CMK (cell line): ENCODE data around the gene EXOSC7.

Experiments
- DNase-seq: peaks from one replicate; pipeline ENCODE4 v3.0.0-alpha.2; 2010; ENCODE audit warnings: low read depth

The EXOSC7 gene

DNA sequence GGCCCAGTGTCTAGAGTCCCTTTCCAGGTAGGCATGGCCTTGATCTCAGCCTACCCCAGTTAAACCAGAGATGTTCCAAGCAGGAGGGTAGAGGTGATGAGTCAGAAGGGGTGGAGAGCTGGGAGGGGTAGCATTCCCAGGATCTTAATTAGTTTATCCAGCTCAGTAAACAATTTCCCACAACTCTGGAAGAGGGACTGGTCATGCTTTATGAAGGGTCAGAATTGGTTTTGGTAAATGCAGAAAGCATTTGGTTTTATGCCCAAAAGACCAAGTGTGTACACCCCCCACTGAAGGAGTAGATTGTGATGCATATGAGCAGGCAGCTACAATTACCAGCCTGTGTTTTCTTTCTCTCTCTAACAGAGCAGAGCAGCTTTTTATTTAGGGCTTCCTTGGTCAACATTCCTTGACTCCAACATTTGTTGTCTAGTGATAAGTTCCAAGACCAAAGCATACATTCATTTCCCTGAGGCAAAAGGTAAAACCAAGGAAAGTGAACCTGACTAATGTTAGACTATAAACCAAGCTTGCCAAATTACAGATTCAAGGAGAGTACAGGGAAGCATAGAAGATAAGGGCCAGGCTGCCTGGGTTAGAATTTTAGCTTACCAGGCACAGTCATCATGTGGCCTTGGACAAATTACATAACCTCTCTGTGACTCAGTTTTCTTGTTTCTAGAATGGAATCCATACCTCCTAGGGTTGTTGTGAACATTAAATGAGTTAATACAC is 17.6 kb downstream of the EXOSC7 start:
- DNase-seq = no peak

DNA sequence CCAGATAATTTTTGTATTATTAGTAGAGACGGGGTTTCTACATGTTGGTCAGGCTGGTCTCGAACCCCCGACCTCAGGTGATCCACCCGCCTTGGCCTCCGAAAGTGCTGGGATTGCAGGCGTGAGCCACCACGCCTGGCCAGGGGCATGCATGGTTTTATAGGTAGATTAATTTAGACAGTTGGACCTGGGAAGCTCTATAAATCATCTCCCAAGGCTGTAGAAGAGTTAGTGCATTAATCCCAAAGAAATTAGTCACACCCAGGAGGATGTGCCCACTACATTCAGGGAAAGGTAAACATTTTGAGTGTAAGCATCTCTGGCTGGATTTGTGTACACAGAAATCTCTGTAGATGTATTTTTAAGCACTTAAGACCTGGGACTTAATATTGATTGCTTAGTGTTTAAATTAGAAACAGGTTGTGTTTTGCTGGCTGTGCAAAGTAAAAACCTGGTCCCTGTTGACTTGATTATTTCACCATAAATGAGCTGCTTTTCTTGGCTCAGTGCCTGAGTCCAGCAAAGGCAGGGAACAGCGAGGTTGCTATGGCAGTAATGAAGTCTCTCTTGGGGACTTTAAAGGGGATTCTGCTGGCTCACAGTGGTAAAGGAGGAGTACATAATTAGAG is 19.2 kb downstream of the EXOSC7 start:
- DNase-seq = no peak

DNA sequence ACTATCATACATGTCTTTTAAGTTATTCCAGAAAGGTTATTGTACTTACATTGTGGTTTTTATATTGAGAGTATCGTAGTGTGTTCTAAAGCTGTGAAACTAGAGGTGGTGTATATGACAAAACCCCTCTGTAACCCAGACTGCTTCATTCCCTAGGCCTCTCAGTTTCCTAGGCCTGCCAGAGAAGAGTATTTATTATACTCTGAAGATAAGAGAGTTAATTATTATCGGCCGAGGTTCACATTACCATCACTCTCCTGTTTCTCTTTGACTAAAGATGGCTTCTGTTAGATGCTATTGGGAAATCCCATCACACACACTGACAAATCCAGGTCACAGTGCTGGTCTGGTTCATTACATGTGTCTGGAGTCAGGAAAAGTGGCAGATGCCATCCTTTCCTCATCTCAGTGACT is 20.5 kb downstream of the EXOSC7 start:
- DNase-seq = no peak

DNA sequence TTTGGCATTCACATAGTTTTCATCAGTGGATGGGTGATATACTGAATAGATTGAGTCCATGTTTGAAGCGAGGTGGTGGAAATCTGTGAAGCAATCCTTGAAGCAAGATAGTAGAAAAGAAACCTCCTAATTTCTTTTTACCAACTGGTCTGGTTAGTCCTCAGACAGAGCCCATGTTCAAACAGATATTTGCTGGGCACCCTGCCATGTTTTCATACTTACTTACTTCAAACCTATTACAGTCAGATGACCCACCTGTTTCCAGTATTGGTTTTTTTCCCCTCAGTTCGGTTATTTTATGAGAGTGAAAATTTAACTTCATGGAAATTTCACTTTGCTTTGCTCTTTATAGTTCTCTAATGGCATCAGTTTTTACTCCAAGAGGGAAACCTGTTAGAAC is 23.7 kb downstream of the EXOSC7 start:
- DNase-seq = no peak

DNA sequence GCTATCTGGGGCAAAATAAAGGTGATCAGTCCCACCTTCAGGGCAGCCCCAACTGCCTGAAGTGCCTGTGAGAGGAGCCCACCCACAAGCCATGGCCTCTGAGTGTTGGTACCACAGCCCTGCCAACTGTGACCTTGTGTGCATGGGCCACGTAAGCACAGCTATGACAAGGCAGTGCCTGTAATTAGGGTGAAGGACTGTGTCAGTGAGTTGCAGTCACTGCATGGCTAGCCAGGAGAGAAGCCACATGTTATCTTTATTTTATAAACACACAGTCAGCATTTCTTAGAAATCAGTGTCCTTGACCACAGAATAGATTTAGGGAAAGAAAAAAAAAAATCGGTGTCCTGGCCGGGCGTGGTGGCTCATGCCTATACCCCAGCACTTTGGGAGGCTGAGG is 24.8 kb downstream of the EXOSC7 start:
- DNase-seq = no peak

DNA sequence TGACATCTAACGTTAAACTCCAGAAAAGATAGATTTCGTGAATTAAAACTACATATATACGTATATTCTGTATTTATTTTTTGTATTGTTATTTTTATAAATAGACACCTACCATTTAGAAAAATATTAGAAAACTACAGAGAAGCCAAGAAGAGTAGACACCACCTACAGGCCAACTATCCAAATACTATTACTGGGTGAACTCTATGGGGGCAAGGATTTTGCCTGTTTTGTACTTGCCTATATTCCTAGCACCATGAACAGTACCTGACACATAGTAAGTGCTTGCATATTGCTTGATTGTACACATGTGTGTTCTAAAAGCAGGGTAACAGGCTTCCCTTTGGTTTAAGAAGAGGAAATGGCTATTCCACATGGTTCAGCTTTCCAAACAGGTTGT is 25.7 kb downstream of the EXOSC7 start:
- no peak for DNase-seq

DNA sequence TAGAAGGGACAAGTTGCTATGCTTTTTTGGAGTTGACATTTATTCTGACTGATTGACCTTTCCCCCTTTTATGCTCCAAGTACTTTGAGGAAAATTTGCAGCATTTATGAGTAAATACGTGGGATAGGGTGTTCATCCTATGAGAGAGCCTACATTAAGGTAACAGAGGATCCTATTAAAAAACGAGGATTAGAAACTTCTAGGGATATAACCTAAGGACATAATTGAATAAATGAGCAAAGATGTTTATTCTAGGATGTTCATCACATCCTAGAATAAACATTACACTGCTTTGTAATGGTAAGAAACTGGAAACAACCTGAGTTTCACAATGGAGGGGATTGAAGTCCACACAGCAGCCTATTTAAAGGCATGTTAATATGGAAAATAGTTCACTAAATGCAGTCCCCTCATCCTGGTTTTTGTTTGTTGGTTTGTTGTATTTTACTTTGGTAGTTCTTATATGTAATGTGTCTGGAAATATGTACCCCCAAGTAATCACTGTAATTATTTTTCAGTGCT is 26.2 kb downstream of the EXOSC7 start:
- DNase-seq = no peak

DNA sequence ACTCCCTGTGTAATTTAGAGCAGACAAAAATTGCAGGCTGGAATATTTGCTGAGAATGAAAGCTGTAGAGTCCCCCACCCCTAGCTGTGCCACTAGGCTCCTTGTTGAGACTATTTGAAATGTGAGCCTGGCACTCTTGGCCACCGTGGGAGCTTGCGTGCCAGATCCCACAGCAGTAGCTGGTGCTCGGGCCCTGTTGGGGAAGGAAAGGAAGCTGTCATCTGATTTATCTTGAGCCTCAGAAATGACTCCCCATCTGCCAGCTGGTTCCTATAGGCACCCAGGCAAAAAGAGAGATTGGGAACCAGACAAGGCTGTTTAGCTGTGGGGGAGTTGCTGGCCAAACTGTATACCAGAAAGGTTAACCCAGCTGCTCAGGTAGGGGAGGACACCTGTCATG is 26.7 kb downstream of the EXOSC7 start:
- DNase-seq = no peak

DNA sequence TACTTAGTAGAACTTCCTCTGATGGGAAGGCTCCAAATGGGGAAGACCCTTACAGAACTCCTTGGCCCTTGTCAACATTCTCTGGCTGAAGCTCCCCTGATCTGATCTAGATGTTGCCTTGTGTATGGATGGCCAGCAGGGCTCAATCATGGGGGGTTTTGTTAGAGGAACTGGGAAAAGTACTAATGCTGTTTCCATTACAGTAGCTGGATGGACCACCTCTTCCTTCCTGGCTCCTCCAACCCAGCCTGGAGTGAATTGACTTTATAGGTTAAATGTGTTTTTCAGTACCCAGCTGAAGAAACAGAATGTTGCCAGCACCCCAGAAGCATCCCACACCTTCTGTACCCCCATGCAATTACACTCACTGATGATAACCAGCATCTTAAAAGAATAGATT is 27.4 kb downstream of the EXOSC7 start:
- no peak for DNase-seq

DNA sequence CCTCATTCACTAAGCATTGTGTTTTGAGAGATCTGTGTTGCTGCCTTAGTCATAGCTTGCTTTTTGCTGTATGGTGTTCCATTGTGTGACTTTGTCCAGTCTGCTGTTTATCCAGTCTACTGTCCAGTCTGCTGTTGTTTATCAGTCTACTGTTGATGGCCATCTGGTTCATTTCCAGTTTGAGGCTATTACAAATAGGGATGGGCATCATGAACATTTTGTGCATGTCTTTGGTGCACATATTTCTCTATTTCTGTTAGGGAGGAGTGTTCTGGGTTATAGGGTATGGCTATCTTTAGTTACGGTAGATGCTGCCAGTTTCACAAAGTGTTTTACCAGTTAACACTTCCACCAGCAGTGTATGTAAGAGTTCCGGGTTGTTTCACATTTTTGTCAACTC is 27.8 kb downstream of the EXOSC7 start:
- no peak for DNase-seq

DNA sequence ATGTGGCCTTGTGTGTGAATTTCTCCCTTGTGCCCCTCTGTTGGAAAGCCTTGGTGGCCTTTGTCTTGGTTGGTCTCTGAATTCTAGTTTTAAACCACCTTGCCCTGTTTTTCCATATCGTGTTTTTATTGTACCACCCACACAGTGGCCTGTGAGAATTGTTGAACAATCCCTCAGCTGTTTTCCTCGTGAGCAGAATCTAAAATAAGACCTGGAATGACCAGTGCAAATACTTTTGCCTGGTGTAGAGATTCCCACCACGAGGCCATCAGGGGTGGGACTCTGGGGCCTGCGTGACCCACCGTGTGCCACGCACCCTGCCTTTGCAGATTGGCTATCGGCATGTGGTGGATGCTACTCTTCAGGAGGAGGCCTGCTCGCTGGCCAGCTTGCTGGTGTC is 31.0 kb downstream of the EXOSC7 start:
- no peak for DNase-seq

DNA sequence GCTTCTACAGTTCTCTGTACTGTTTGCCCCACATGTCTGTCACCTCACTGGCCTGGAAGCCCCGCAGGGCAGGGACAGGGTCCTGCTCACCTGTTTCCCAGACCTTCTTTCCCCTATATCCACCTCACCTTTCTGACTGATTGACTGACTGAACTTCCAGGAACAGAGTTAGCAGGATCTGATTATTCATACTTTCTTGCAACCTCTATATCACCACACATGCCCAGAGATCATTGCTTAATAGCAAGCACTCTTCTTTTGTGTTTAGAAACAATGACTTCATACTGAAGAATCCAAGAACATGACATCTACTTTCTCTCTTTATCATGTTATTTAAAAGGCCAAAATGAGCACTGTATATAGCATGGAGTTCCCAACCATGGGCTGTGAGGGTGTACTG is 32.1 kb downstream of the EXOSC7 start:
- no peak for DNase-seq

DNA sequence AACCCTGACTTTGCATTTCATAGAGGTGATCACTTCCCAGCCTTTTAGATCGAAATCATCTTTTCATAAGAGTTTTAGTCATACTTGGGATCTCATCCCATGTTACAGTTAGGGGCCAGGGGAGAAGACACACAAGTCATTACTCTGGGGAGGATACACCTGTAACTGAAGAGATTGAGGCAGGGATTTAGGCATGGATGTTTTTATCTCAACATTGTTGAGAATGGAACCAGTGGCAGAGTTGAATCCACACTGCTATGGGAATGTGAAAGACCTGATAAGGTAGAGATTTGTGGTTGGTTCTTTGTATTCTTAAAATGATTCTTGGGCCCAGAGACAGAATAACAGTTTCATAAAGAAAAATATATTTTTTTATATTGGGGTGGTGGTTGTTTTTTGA is 33.8 kb downstream of the EXOSC7 start:
- DNase-seq = no peak

DNA sequence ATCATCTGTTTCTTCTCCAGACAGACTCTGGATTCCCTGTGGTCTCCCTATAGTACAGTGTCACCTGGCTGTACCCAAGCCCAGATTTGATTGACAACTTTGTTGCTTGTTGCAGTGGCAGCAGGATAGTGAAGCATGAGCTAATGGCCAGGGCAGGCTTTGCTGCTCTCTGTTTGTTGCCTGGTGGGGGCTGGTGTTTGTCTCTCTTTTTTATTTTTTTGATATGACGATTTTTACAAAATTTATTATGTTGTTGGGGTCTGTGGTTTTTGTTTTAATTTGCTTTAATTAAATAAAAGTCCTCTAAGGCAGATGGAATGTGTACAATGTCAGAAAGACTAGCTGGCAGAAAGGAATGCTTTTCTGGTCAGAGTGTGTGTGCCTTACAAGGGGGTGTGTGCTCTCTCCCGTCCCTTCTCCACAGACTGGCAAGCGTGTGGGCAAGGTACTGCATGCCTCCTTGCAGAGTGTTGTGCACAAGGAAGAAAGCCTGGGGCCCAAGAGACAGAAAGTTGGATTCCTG is 34.8 kb downstream of the EXOSC7 start:
- no peak for DNase-seq

DNA sequence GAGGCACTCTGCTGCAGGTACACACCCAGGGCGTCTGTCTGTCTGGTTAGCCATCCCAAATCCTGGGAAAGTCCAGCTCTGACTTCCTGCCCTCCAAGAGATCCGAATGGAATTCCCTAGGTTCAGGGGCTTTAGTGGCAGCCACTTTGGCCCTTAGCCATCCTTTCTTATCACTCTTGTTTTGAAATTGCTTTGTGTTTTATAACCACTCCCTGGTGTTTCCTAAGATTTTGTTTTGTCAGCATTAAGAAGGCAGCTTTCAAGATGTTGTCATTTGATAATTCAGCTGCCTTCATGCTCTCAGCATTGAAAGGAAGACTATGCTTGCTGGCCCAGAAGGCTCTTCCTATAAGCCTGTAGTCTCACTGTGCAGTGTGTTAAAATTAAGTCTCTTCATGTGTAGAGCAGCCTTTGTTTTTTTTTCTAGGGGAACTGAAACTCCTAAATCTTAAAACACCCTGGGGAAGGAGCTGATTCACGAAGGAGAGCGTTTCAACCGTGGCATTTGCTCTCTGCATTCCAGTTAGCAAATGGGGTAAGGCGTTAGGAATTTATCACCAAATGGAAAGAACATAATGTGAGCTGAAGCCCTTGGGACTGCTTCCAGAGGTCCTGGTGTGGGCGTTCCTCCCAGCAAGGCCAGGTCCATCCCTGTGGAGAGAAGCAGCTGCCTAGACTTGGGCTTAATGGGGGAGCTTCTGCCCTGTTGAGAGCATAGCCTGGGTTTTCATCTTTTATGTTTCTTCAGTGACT is 35.9 kb downstream of the EXOSC7 start:
- DNase-seq = no peak

DNA sequence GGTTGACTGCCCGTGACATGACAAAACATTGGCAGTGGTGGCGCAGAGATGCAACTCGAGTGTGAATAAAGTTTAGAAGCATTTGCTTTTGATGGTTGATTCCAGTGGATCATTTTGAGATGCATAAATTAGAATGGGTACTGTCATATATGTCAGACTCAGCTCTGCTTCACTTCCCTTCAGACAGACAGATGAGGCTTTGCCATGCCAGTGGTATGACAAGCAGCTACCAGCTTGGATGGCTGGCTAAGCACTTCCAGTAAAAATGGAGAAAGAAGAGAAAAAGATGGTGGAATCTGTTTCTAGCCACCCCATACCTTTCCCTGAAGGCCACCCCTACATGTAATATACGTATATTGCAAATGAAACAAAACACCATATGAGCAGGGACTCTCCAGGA is 36.5 kb downstream of the EXOSC7 start:
- DNase-seq = no peak

DNA sequence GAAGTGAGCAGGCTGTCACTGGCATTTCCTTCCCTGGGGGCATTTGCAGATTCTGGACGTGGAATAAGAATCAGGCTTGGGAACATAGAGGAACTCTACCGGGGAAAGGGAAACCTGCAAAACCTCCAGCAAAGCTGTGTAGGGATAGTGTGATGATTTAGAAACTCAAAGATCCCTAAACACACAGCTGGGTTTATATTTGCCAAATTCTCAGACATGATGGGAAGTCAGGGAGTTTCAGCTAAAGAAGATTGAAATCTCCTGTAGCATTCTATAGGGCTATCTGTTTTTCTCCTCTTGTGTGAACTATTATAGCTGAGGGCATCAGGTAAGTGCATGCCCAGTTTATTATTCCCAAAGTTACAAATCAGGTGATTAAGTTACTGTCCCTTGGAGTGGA is 40.9 kb downstream of the EXOSC7 start:
- no peak for DNase-seq

DNA sequence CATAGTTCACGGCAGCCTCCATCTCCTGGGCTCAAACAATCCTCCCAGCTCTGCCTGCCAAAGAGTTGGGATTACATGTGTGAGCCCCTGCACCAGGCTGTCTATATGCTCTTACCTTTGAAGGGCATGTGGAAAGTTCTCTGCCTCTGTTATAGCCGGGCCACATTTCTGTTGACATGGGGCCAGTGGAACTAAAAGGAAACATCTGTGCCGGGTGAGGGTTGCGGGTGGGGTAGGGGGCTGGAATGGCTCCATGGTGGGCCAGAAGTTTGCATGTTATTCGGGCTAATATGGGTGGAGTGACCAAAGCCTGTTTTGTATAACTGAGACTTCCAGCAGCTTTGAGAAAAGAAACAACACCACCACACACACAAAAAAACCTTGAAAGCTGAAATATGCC is 41.8 kb downstream of the EXOSC7 start:
- no peak for DNase-seq

DNA sequence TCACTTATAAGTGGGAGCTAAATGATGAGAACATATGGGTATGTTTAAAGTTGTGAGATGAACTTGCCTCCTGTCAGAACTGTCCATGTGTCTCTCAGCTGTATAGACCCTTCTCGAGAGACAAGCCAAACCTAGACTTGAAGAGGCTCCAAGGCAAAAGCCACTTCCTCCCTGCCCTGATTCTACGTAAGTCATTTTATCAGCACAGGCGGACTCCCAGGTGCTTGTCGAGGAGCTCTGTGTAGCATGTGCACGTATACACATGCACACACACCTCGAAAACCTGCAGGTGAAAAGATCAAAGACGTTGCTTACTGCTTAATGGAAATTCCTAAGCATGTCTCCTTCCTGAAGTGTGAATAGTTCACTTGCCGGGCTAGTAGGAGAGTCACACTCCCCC is 44.5 kb downstream of the EXOSC7 start:
- DNase-seq = no peak

DNA sequence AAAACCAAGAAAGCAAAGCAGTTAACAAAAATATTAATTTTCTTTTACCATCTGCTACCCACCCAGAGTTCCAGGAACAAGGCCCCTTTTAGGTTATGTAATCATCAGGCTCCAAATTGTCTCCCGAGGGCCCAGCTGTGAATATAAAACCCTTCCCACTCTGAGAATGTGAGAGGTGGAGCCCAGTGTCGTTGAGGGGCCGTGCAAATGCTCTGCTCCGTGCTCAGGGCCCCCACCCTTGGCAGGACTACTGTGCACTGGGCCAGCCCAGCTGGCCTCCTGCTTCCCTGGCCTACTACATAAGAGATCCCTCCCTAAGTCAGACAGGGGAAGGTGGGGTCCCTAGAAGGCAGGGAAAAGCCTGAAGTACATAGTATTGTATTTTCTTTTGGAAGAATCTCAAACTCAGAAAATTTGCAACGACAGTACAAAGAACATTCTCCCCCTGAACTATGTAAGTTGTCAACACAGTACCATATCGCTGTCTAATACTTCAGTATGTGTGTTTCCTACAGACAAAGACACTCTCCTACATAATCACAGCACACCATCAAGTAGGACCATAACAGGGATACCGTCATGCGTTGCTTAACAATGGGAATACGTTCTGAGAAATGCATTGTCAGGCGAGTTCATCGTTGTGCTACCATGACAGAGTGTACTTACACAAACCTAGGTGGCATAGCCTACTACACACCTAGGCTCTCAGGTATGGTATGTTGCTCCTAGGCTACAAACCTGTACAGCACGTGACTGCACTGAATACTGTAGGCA is 45.7 kb downstream of the EXOSC7 start:
- DNase-seq = no peak

DNA sequence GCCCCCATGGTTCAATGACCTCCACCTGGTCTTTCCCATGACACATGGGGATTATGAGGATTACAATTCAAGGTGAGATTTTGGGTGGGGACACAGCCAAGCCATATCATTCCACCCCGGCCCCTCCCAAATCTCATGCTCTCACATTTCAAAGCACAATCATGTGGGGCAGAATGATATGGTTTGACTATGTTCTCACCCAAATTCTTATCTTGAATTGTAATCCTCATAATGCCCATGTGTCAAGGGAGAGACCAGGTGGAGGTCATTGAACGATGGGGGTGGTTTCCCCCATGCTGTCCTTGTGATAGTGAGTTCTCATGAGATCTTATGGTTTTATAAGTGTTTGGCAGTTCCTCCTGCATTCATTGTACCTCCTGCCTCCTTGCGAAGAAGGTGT is 47.6 kb downstream of the EXOSC7 start:
- no peak for DNase-seq
